Naive thymus-derived CD4-positive, alpha-beta T cell (primary cell): Measurements from ENCODE around the gene MBNL2. TPM values are rescaled to one million over a fixed set of nuclear protein-coding genes. Genes with fewer than 3 reads are reported as not detected.

ENCODE experiments used
- ATAC-seq: fragments of 150-1000 bp; cut with Tn5 transposase; 2 replicates; pipeline ENCODE4 v1.10.0; 2021; ENCODE audit warnings: mild to moderate bottlenecking, moderate library complexity
- CTCF ChIA-PET: fragments of 350-600 bp; sonication (Branson Sonifier 250); formaldehyde crosslinking; loops from one replicate; lab custom pipeline; 2021; ENCODE audit warnings: antibody characterized with exemption; lab: Charles Lee
- POLR2A ChIA-PET: fragments of 350-600 bp; sonication (Branson Sonifier 250); formaldehyde crosslinking; loops from one replicate; lab custom pipeline; 2021; ENCODE audit warnings: antibody characterized with exemption, inconsistent platforms; lab: Charles Lee
- DNase-seq, 9 donors: peaks; one replicate each; pipeline versions ENCODE4 v3.0.0 to v3.0.0-alpha.2; 2020 to 2022; ENCODE audit warnings: mixed read lengths in 1 of 9
- H3K27ac ChIP-seq: one replicate; pipeline ENCODE4 v1.7.0; 2013; ENCODE audit warnings: mild to moderate bottlenecking, low read depth, low read length, moderate library complexity
- H3K27me3 ChIP-seq, 2 donors: one replicate each; pipeline ENCODE4 v1.7.0; 2013; ENCODE audit warnings: low read length in 2 of 2, mild to moderate bottlenecking in 2 of 2, moderate library complexity in 2 of 2; ENCODE audit not compliant: control insufficient read depth in 2 of 2, insufficient read depth in 2 of 2
- H3K36me3 ChIP-seq, 3 experiments: 1 replicate in 2 of 3; 2 replicates in 1 of 3; pipeline ENCODE4 v1.7.0; 2013; ENCODE audit warnings: low read length in 3 of 3, mild to moderate bottlenecking in 3 of 3, moderate library complexity in 1 of 3; ENCODE audit not compliant: insufficient read depth in 3 of 3, control insufficient read depth in 2 of 3
- H3K4me1 ChIP-seq, 2 donors: one replicate each; pipeline ENCODE4 v1.7.0; 2013; ENCODE audit warnings: low read length in 2 of 2, mild to moderate bottlenecking in 2 of 2, moderate library complexity in 1 of 2; ENCODE audit not compliant: control insufficient read depth in 2 of 2, insufficient read depth in 2 of 2
- H3K4me3 ChIP-seq: 2 replicates; pipeline ENCODE4 v1.7.0; 2013; ENCODE audit warnings: mild to moderate bottlenecking, low read length
- H3K9me3 ChIP-seq, 3 experiments: 1 replicate in 2 of 3; 2 replicates in 1 of 3; pipeline ENCODE4 v1.7.0; 2013; ENCODE audit warnings: low read length in 3 of 3; ENCODE audit not compliant: control insufficient read depth in 2 of 3
- H3K27ac Mint-ChIP-seq, 9 donors: one replicate each; pipeline ENCODE4 v1.8.0; 2020 to 2022; ENCODE audit warnings: mixed read lengths in 9 of 9, mild to moderate bottlenecking in 8 of 9, moderate library complexity in 5 of 9, inconsistent platforms in 2 of 9
- H3K27me3 Mint-ChIP-seq, 5 donors: one replicate each; pipeline ENCODE4 v1.8.0; 2021 to 2022; ENCODE audit warnings: mixed read lengths in 5 of 5, mild to moderate bottlenecking in 1 of 5
- H3K36me3 Mint-ChIP-seq, 5 donors: one replicate each; pipeline ENCODE4 v1.8.0; 2020 to 2022; ENCODE audit warnings: mixed read lengths in 5 of 5, mild to moderate bottlenecking in 3 of 5, inconsistent platforms in 1 of 5
- H3K4me1 Mint-ChIP-seq, 7 donors: one replicate each; pipeline ENCODE4 v1.8.0; 2020 to 2022; ENCODE audit warnings: mixed read lengths in 7 of 7, mild to moderate bottlenecking in 3 of 7, inconsistent platforms in 1 of 7
- H3K4me3 Mint-ChIP-seq, 10 donors: one replicate each; pipeline ENCODE4 v1.8.0; 2020 to 2022; ENCODE audit warnings: mild to moderate bottlenecking in 10 of 10, mixed read lengths in 10 of 10, moderate library complexity in 6 of 10, inconsistent platforms in 2 of 10
- H3K9me3 Mint-ChIP-seq, 11 donors: one replicate each; pipeline ENCODE4 v1.8.0; 2020 to 2022; ENCODE audit warnings: mixed read lengths in 11 of 11, mild to moderate bottlenecking in 4 of 11, inconsistent platforms in 1 of 11, moderate library complexity in 1 of 11
- intact Hi-C, 2 donors: fragments of 100-400 bp; cut with micrococcal nuclease; formaldehyde crosslinking; loops; one replicate each; pipeline ENCODE4 v1.15.1; 2023
- polyA plus RNA-seq, 2 donors: library from polyadenylated mRNA; unstranded; fragments of 300-500 nt; fragmentation: Illumina TruSeq; gene quantifications; one replicate each; pipeline ENCODE4 v1.2.3, GENCODE V29; 2021
- total RNA-seq, 6 experiments: library from RNA in 5 of 6; stranded (reverse) in 5 of 6; gene quantifications; 1 replicate in 5 of 6; 2 replicates in 1 of 6; pipeline ENCODE4 v1.2.3 and lab custom pipeline; 2021 to 2026

MBNL2 gene
- total and polyA plus RNA-seq, 7 experiments from 2014 or later: 13.4 to 28.6 (median 23.3) TPM

DNA sequence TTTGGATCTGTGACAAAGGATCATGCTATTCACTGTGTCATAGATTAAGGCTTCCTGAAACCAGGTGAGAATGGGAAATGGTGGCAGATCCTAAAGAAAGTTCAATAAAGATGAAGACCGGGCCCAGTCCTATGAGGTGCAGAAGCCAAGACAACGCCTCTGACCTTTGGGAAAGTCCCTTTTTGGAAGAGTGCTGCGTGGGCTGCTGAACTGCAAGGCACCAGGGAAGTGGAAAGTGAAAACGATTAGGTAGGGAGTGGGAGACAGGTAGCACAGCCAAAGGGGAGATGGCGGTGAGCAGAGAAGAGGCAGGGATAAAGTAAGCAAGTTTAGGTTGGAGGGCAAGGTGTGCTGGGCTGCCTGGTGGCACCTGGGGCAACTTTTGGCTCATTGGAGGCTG, 16.3 kb downstream of the MBNL2 start:
- Histone ChIP-seq H3K27ac (no peak overlapping the region), H3K36me3 (no peaks in the 10 kb centered on the region), H3K4me1 (peaks cover 4 to 19% of the 10 kb centered on the region in 2 donors), H3K4me3 (no peak overlapping the region), H3K27me3 (no peaks in the 10 kb centered on the region), H3K9me3 (no peaks in the 10 kb centered on the region)
- DNase-seq: no peak
- no peak overlapping the region for H3K4me3 Mint-ChIP-seq
- ATAC-seq: peak; percentile 33
- no peaks in the 10 kb centered on the region for H3K27me3 Mint-ChIP-seq
- no peaks in the 10 kb centered on the region for H3K9me3 Mint-ChIP-seq
- POLR2A ChIA-PET: interaction anchor here (0.8 kb wide), 1 partner anchor 71 kb away, joined by 3 read pairs; no protein-coding TSS in a partner anchor
- H3K27ac Mint-ChIP-seq: peak overlapping the region in 1 of 9 donors; percentile 24
- peaks cover 5 to 41% (median 23%) of the 10 kb centered on the region in 5 donors for H3K36me3 Mint-ChIP-seq
- CTCF ChIA-PET: no interaction called here
- intact Hi-C loops: loop anchor here in 1 of 2 donors (2.0 kb wide), 1 partner anchor 14 kb away; no protein-coding TSS in a partner anchor
- peaks cover 22 to 93% (median 78%) of the 10 kb centered on the region in 7 donors for H3K4me1 Mint-ChIP-seq

DNA sequence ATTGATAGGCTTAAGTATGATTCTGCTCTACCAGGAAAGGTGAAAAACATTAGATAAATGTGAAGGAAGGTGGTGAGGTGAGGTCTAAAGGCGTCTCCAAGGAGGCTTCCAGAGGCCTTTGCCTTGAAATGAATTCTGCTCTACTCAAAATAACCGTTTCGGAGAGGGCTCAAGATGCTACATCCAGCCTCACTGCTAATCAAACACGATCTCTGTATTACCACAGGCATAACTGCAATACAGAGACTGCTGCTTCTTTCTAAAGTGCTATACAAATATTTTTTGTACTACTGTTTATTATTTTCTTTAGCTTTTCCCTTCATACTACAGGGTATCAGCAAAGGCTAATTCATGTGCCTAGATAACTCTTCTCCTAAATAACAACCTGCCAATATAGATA, 16.8 kb downstream of the MBNL2 start:
- POLR2A ChIA-PET: interaction anchor here (0.7 to 0.8 kb wide), 3 partner anchors 10 to 164 kb away, joined by 3 read pairs; no protein-coding TSS in a partner anchor
- no peak overlapping the region for H3K27ac Mint-ChIP-seq
- H3K9me3 ChIP-seq: no peaks in the 10 kb centered on the region
- H3K27me3 Mint-ChIP-seq: no peaks in the 10 kb centered on the region
- H3K4me3 ChIP-seq: no peak overlapping the region
- CTCF ChIA-PET: no interaction called here
- intact Hi-C loops: loop anchor here in 1 of 2 donors (2.0 kb wide), 1 partner anchor 14 kb away; no protein-coding TSS in a partner anchor
- H3K36me3 ChIP-seq: no peaks in the 10 kb centered on the region
- H3K9me3 Mint-ChIP-seq: no peaks in the 10 kb centered on the region
- no peak overlapping the region for H3K4me3 Mint-ChIP-seq
- ATAC-seq (peak; percentile 66), DNase-seq (no peak)
- H3K4me1 ChIP-seq: peaks cover 4 to 19% of the 10 kb centered on the region in 2 donors
- H3K27me3 ChIP-seq: no peaks in the 10 kb centered on the region
- H3K36me3 Mint-ChIP-seq: peaks cover 5 to 44% (median 23%) of the 10 kb centered on the region in 5 donors
- H3K27ac ChIP-seq: no peak overlapping the region
- H3K4me1 Mint-ChIP-seq: peaks cover 22 to 93% (median 81%) of the 10 kb centered on the region in 7 donors

DNA sequence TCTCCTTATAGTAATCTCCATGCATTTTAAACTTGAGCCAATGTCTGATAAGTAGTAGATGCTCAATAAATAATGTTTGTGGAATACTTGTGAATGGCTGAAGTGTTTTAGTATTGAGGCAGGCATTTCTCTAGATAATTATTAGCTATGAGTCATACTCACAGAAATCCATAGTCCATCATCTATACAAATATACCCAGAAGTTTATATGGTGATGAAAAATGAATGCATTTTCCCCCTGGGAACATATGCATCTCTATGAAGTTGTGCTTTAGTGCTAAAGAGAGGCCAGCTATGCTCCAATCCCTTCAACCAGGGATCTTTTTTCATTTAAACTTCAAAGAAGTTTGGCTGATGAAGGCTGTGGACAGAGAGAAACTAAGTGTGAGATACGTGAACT, 17.2 kb downstream of the MBNL2 start:
- DNase-seq (no peak), ATAC-seq (no peak)
- Histone ChIP-seq H3K4me1 (peaks cover 4 to 19% of the 10 kb centered on the region in 2 donors), H3K4me3 (no peak overlapping the region), H3K27me3 (no peaks in the 10 kb centered on the region), H3K9me3 (no peaks in the 10 kb centered on the region), H3K36me3 (no peaks in the 10 kb centered on the region), H3K27ac (no peak overlapping the region)
- CTCF ChIA-PET: no interaction called here
- no peak overlapping the region for H3K4me3 Mint-ChIP-seq
- peaks cover 22 to 93% (median 78%) of the 10 kb centered on the region in 7 donors for H3K4me1 Mint-ChIP-seq
- no peaks in the 10 kb centered on the region for H3K27me3 Mint-ChIP-seq
- no peak overlapping the region for H3K27ac Mint-ChIP-seq
- no peaks in the 10 kb centered on the region for H3K9me3 Mint-ChIP-seq
- POLR2A ChIA-PET: interaction anchor here (0.7 to 0.8 kb wide), 3 partner anchors 9 to 164 kb away, joined by 3 read pairs; no protein-coding TSS in a partner anchor
- intact Hi-C loops: loop anchor here in 1 of 2 donors (2.0 kb wide), 1 partner anchor 15 kb away; no protein-coding TSS in a partner anchor
- peaks cover 5 to 43% (median 23%) of the 10 kb centered on the region in 5 donors for H3K36me3 Mint-ChIP-seq

DNA sequence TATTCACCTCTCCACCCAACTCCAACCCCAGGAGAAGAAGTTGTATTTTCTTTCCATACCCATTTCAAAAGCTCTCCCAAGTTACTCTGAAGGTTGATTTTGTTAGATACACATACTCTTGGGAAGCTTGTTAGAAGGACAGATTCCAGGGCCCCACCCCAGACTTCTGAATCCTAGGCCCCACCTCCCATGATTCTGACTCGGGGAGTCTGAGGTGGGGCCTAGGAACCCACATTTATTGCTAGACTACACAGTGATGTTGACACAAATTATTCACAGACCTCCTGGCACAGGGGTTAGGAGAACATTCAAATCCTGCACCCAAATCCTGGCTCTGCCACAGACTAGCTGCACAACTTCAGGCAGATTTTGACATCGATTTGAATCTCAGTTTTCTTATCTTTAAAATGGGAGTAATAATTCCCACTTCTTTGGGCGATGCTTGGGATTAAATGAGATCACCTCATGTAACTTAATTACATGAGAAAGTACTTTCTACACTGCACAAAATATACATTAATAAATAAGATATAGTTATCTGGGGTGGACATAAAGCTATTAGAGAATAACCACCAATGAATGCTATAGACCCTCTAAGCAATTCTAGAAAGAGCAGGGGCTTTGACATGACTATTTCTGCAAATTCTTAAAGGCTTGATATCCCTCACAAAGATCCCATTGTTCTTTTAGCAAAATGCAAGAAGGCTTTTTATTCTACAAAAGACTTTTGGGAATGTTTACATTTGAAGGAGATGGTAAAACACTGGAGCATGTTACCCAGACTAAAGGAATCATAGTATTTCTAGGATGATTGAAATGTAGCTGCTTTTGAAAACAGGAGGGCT, 18.0 kb downstream of the MBNL2 start:
- H3K27ac Mint-ChIP-seq: no peak overlapping the region
- peaks cover 5 to 37% (median 17%) of the 10 kb centered on the region in 5 donors for H3K36me3 Mint-ChIP-seq
- no peaks in the 10 kb centered on the region for H3K27me3 Mint-ChIP-seq
- Histone ChIP-seq H3K36me3 (no peaks in the 10 kb centered on the region), H3K4me3 (no peak overlapping the region), H3K27me3 (no peaks in the 10 kb centered on the region), H3K4me1 (peaks cover 4 to 19% of the 10 kb centered on the region in 2 donors), H3K27ac (no peak overlapping the region), H3K9me3 (no peaks in the 10 kb centered on the region)
- ATAC-seq: no peak
- no peaks in the 10 kb centered on the region for H3K9me3 Mint-ChIP-seq
- intact Hi-C loops: loop anchor here in 1 of 2 donors (2.0 kb wide), 1 partner anchor 15 kb away; no protein-coding TSS in a partner anchor
- H3K4me3 Mint-ChIP-seq: no peak overlapping the region
- ChIA-PET CTCF (no interaction called here), POLR2A (interaction anchor here (0.7 kb wide), 1 partner anchor 8 kb away, joined by 3 read pairs; no protein-coding TSS in a partner anchor)
- DNase-seq: no peak
- peaks cover 22 to 92% (median 75%) of the 10 kb centered on the region in 7 donors for H3K4me1 Mint-ChIP-seq

DNA sequence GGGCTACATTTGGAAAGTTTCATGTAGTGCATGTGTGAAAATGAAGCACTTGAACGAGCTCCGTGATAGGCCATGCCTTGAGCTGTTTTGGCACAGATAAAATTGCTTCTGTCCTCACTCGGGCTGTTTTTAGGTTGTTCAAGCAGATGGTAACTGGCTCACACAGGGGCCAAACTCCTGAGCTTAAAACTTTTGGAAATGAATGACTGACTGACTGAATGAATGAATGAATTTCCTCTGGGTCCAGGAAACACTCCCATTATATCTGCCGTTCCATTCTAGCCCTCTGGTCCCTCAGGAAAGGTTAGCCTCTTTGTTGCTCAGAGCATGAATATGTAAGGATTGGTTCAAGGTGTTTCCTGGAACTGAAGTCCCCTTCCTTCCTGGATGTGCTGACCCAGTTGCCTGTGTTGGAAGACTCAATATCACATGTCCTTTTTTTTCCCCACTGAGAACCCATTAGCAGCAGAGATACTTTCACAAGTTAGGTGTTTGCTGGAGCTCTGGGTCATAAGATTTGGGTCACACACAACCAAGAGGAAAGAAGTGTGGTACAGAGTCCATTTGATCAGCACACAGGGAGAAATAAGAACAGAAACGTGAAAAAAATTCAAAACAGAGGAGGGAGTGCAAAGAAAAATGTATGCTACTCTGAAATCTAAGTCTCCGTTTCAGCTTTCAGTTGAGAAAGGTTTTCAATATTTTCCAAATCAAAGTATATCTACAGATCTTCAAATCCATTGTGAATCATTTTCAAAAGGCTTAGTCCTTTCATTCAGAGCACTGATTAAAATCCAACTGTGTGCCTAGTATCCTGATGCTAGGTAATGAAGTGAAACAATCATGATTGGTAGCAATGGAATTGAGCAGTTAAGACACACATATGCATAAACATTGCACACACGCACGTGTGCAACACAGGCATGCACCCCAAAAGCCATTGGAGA, 18.9 kb downstream of the MBNL2 start:
- Histone ChIP-seq H3K4me3 (no peak overlapping the region), H3K4me1 (peaks cover 4 to 19% of the 10 kb centered on the region in 2 donors), H3K27ac (no peak overlapping the region), H3K27me3 (no peaks in the 10 kb centered on the region), H3K9me3 (no peaks in the 10 kb centered on the region), H3K36me3 (no peaks in the 10 kb centered on the region)
- Mint-ChIP-seq H3K27me3 (no peaks in the 10 kb centered on the region), H3K27ac (no peak overlapping the region), H3K4me3 (peak overlapping the region in 2 of 10 donors; percentile 11 to 12), H3K36me3 (peaks cover 5 to 32% (median 13%) of the 10 kb centered on the region in 5 donors), H3K9me3 (no peaks in the 10 kb centered on the region), H3K4me1 (peaks cover 22 to 87% (median 69%) of the 10 kb centered on the region in 7 donors)
- DNase-seq (no peak), ATAC-seq (no peak)
- intact Hi-C loops: no loop called here
- ChIA-PET POLR2A (no interaction called here), CTCF (interaction anchor here (0.7 kb wide), 1 partner anchor 126 kb away, joined by 4 read pairs; no protein-coding TSS in a partner anchor)

DNA sequence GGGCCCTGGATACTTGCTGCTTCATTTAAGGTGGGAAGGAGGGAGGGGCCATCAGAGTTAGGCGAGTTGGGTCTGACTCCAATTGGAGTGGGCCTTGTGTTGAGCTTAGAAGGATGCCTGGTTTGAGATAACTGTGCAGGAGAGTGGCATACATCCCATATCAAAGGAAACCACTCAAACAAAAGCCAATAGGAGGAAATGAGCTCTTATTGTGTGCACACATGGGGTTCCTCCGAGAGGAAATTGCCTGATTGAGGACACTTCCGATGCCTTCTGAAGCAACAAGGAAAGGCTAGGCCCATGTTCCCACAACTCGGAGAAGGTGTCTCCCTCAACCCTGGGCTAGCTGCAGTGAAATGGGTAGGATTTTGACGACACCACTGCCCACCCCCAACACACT, 19.6 kb downstream of the MBNL2 start:
- Mint-ChIP-seq H3K36me3 (peaks cover 5 to 32% (median 8%) of the 10 kb centered on the region in 5 donors), H3K4me1 (peaks cover 22 to 80% (median 62%) of the 10 kb centered on the region in 7 donors), H3K27ac (no peak overlapping the region), H3K27me3 (no peaks in the 10 kb centered on the region), H3K4me3 (peak overlapping the region in 1 of 10 donors; percentile 37), H3K9me3 (no peaks in the 10 kb centered on the region)
- intact Hi-C loops: no loop called here
- no peak overlapping the region for H3K27ac ChIP-seq
- no peaks in the 10 kb centered on the region for H3K27me3 ChIP-seq
- CTCF ChIA-PET: no interaction called here
- POLR2A ChIA-PET: no interaction called here
- H3K4me3 ChIP-seq: no peak overlapping the region
- H3K36me3 ChIP-seq: no peaks in the 10 kb centered on the region
- no peaks in the 10 kb centered on the region for H3K9me3 ChIP-seq
- peaks cover 4 to 19% of the 10 kb centered on the region in 2 donors for H3K4me1 ChIP-seq
- DNase-seq (no peak), ATAC-seq (peak; percentile 20)
